H1 (cell line): ENCODE data around the gene CFAP157. TPM values are rescaled to one million over a fixed set of nuclear protein-coding genes. Genes with fewer than 3 reads are reported as not detected.

Source experiments
- CTCF ChIA-PET: fragments of 300-600 bp; sonication (Branson Sonifier 250); formaldehyde crosslinking; loops from one replicate; lab custom pipeline; 2021; ENCODE audit not compliant: partially characterized antibody; lab: Charles Lee
- POLR2A ChIA-PET: fragments of 300-600 bp; sonication (Branson Sonifier 250); formaldehyde crosslinking; loops from one replicate; lab custom pipeline; 2021; ENCODE audit warnings: inconsistent platforms; ENCODE audit not compliant: partially characterized antibody; lab: Charles Lee
- DNase-seq, 2 experiments: peaks; one replicate each; pipeline versions ENCODE4 v3.0.0 to v3.0.0-alpha.2; 2010 to 2022; ENCODE audit warnings: low spot score in 2 of 2, low read depth in 1 of 2, mixed read lengths in 1 of 2
- FAIRE-seq: peaks from 2 replicates; lab custom pipeline; 2011; peaks lifted over from hg19 to GRCh38; lab: Jason Lieb, UNC
- H2AFZ ChIP-seq: 2 replicates; pipeline ENCODE4 v1.8.1; 2012; ENCODE audit warnings: low read length, inconsistent platforms
- H2AK5ac ChIP-seq: 2 replicates; pipeline ENCODE4 v1.6.1; 2013; ENCODE audit warnings: low read depth, low read length
- H2BK120ac ChIP-seq: replicated peaks from 2 replicates; pipeline ENCODE3; 2013; ENCODE audit warnings: low read depth, low read length, inconsistent platforms
- H2BK12ac ChIP-seq: 2 replicates; pipeline ENCODE4 v1.6.1; 2013; ENCODE audit warnings: low read depth, low read length
- H2BK15ac ChIP-seq: 2 replicates; pipeline ENCODE4 v1.6.1; 2013; ENCODE audit warnings: low read length
- H2BK20ac ChIP-seq: 2 replicates; pipeline ENCODE4 v1.6.1; 2013; ENCODE audit warnings: low read length
- H2BK5ac ChIP-seq: 2 replicates; pipeline ENCODE4 v1.6.1; 2013; ENCODE audit warnings: low read depth, low read length
- H3K14ac ChIP-seq: 2 replicates; pipeline ENCODE4 v1.6.1; 2013; ENCODE audit warnings: inconsistent platforms; ENCODE audit not compliant: insufficient read length
- H3K18ac ChIP-seq: 2 replicates; pipeline ENCODE4 v1.6.1; 2013; ENCODE audit warnings: low read length; ENCODE audit errors: extremely low read depth
- H3K23ac ChIP-seq: 2 replicates; pipeline ENCODE4 v1.6.1; 2013; ENCODE audit warnings: inconsistent platforms; ENCODE audit not compliant: insufficient read length
- H3K23me2 ChIP-seq: 2 replicates; pipeline ENCODE4 v1.6.1; 2013; ENCODE audit warnings: low read depth, low read length
- H3K27ac ChIP-seq: 2 replicates; pipeline ENCODE4 v1.6.1; 2011; ENCODE audit warnings: low read depth, low read length, inconsistent platforms
- H3K27me3 ChIP-seq, 4 experiments: replicated peaks in 1 of 4; 1 replicate in 1 of 4; 2 replicates in 3 of 4; pipeline versions ENCODE4 v1.6.1 to v1.8.1; 2011 to 2013; ENCODE audit warnings: low read length in 3 of 4, mild to moderate bottlenecking in 3 of 4, inconsistent platforms in 2 of 4, mixed read lengths in 2 of 4, moderate library complexity in 1 of 4; ENCODE audit not compliant: control insufficient read depth in 3 of 4, insufficient read depth in 3 of 4; ENCODE audit errors: extremely low read depth in 1 of 4
- H3K36me3 ChIP-seq, 4 experiments: 2 replicates each; pipeline versions ENCODE4 v1.6.1 to v1.8.1; 2011 to 2013; ENCODE audit warnings: mild to moderate bottlenecking in 4 of 4, low read length in 3 of 4, moderate library complexity in 2 of 4, control low read depth in 1 of 4, inconsistent platforms in 1 of 4; ENCODE audit not compliant: insufficient read depth in 4 of 4, control insufficient read depth in 2 of 4
- H3K4ac ChIP-seq: replicated peaks from 2 replicates; pipeline ENCODE3; 2013; ENCODE audit warnings: low read length, low read depth, mixed read lengths, inconsistent platforms; ENCODE audit not compliant: insufficient read length
- H3K4me1 ChIP-seq, 4 experiments: replicated peaks in 1 of 4; 1 replicate in 1 of 4; 2 replicates in 3 of 4; pipeline versions ENCODE4 v1.6.1 to v1.8.1; 2011 to 2013; ENCODE audit warnings: low read length in 3 of 4, inconsistent platforms in 2 of 4, mixed read lengths in 1 of 4; ENCODE audit not compliant: insufficient read depth in 4 of 4, control insufficient read depth in 3 of 4
- H3K4me2 ChIP-seq, 2 experiments: 2 replicates each; pipeline versions ENCODE4 v1.6.1 to v1.8.1; 2011 to 2013; ENCODE audit warnings: low read depth in 2 of 2, low read length in 2 of 2, control low read depth in 1 of 2, inconsistent platforms in 1 of 2, mild to moderate bottlenecking in 1 of 2; ENCODE audit not compliant: insufficient read depth in 1 of 2
- H3K4me3 ChIP-seq, 4 experiments: fragments of 200-600, 300-600 bp in 1 of 4; sonication (generic), shearing (Covaris generic), sonication (Bioruptor Twin) in 1 of 4; 2 replicates each; pipeline versions ENCODE4 v1.5.1 to v1.8.1; 2011 to 2016; ENCODE audit warnings: low read length in 4 of 4, low read depth in 3 of 4, control low read depth in 2 of 4, inconsistent platforms in 2 of 4, mild to moderate bottlenecking in 2 of 4, mixed read lengths in 1 of 4, moderate library complexity in 1 of 4; ENCODE audit not compliant: insufficient read depth in 2 of 4; ENCODE audit errors: extremely low read depth in 1 of 4
- H3K56ac ChIP-seq: replicated peaks from 2 replicates; pipeline ENCODE3; 2013; ENCODE audit warnings: low read depth, mild to moderate bottlenecking, mixed read lengths, low read length, inconsistent platforms; ENCODE audit not compliant: insufficient read length
- H3K79me1 ChIP-seq: 2 replicates; pipeline ENCODE4 v1.6.1; 2013; ENCODE audit warnings: low read depth, low read length, control low read depth
- H3K79me2 ChIP-seq, 2 experiments: 2 replicates each; pipeline versions ENCODE4 v1.6.1 to v1.8.1; 2012 to 2013; ENCODE audit warnings: low read length in 2 of 2, mild to moderate bottlenecking in 2 of 2, inconsistent platforms in 1 of 2; ENCODE audit not compliant: insufficient read depth in 2 of 2, control insufficient read depth in 1 of 2
- H3K9ac ChIP-seq, 4 experiments: replicated peaks in 1 of 4; 1 replicate in 1 of 4; 2 replicates in 3 of 4; pipeline versions ENCODE4 v1.6.1 to v1.8.1; 2011 to 2013; ENCODE audit warnings: low read depth in 3 of 4, low read length in 3 of 4, control low read depth in 2 of 4, mild to moderate bottlenecking in 2 of 4, moderate library complexity in 2 of 4, inconsistent platforms in 1 of 4; ENCODE audit errors: extremely low read depth in 1 of 4
- H3K9me3 ChIP-seq, 2 experiments: 2 replicates each; pipeline versions ENCODE4 v1.6.1 to v1.8.1; 2012 to 2013; ENCODE audit warnings: mild to moderate bottlenecking in 2 of 2, moderate library complexity in 2 of 2, control low read depth in 1 of 2, inconsistent platforms in 1 of 2, low read depth in 1 of 2, low read length in 1 of 2, mixed read lengths in 1 of 2; ENCODE audit not compliant: insufficient read depth in 2 of 2
- H4K20me1 ChIP-seq, 2 experiments: replicated peaks in 1 of 2; 2 replicates each; pipeline versions ENCODE3 to v1.8.1; 2011 to 2013; ENCODE audit warnings: inconsistent platforms in 2 of 2, low read length in 2 of 2, mild to moderate bottlenecking in 1 of 2; ENCODE audit not compliant: insufficient read depth in 2 of 2, control insufficient read depth in 1 of 2
- H4K5ac ChIP-seq: 2 replicates; pipeline ENCODE4 v1.6.1; 2013; ENCODE audit warnings: low read length, low read depth, mixed read lengths, inconsistent platforms; ENCODE audit not compliant: insufficient read length
- H4K8ac ChIP-seq: 2 replicates; pipeline ENCODE4 v1.8.0; 2013; ENCODE audit warnings: mild to moderate bottlenecking, moderate library complexity, low read length, inconsistent platforms; ENCODE audit not compliant: insufficient read depth; ENCODE audit errors: extremely low read depth
- H4K91ac ChIP-seq: replicated peaks from 2 replicates; pipeline ENCODE3; 2013; ENCODE audit warnings: low read length, mixed read lengths, inconsistent platforms; ENCODE audit not compliant: insufficient read length
- ASH2L ChIP-seq: fragments of 200-600, 300-600 bp; sonication (generic); IDR thresholded peaks from one replicate; pipeline ENCODE4 v1.7.1; 2017; ENCODE audit warnings: low read length
- CHD1 ChIP-seq: IDR thresholded peaks from 2 replicates; pipeline ENCODE4 v1.6.1; 2012; ENCODE audit warnings: low read depth, low read length, improper control_type of control experiment
- CREB1 ChIP-seq: IDR thresholded peaks from 2 replicates; pipeline ENCODE4 v1.6.1; 2012; ENCODE audit warnings: inconsistent platforms
- EGR1 ChIP-seq: IDR thresholded peaks from 2 replicates; pipeline ENCODE4 v1.6.1; 2011; ENCODE audit warnings: low read depth, low read length, borderline replicate concordance
- EP300 ChIP-seq, 2 experiments: IDR thresholded peaks; 1 replicate in 1 of 2; 2 replicates in 1 of 2; pipeline ENCODE4 v1.6.1; 2011 to 2012; ENCODE audit warnings: low read depth in 2 of 2, low read length in 2 of 2, mild to moderate bottlenecking in 2 of 2, borderline replicate concordance in 1 of 2, inconsistent platforms in 1 of 2, moderate library complexity in 1 of 2
- HDAC6 ChIP-seq: IDR thresholded peaks from one replicate; pipeline ENCODE4 v1.7.1; 2012; ENCODE audit warnings: low read depth, mild to moderate bottlenecking, inconsistent platforms, low read length, moderate library complexity
- RAD21 ChIP-seq, 2 experiments: IDR thresholded peaks in 1 of 2; conservative IDR thresholded peaks in 1 of 2; 2 replicates each; pipeline ENCODE4 v1.6.1; 2011; ENCODE audit warnings: low read depth in 2 of 2, low read length in 2 of 2, improper control_type of control experiment in 1 of 2, inconsistent platforms in 1 of 2, mild to moderate bottlenecking in 1 of 2, moderate library complexity in 1 of 2
- WGBS, 2 experiments: shearing (Covaris generic) in 1 of 2; methylation state at CpG; one replicate each; pipeline versions ENCODE4 v1.1.6 to v1.1.7; 2013 to 2015; ENCODE audit warnings: low lambda C conversion rate in 2 of 2, mixed read lengths in 2 of 2, inconsistent platforms in 1 of 2, low coverage in 1 of 2, missing lambda C conversion rate in 1 of 2; ENCODE audit not compliant: insufficient replicate concordance in 2 of 2, insufficient coverage in 1 of 2, insufficient read length in 1 of 2; ENCODE audit errors: extremely low coverage in 1 of 2, missing lambda C conversion rate in 1 of 2; 5-methylcytosine and 5-hydroxymethylcytosine counted together
- polyA plus RNA-seq, 7 experiments: library from polyadenylated mRNA; depleted of rRNA in 3 of 7; stranded (reverse) in 5 of 7; unstranded in 2 of 7; fragments of >200 nt in 5 of 7; fragments of 200-250 nt in 2 of 7; gene quantifications; 1 replicate in 5 of 7; 2 replicates in 1 of 7; 4 replicates in 1 of 7; pipeline versions ENCODE4 v1.2.1 to v1.2.3, GENCODE V29; 2011 to 2013; ENCODE audit warnings: missing spikeins in 2 of 7, mixed read lengths in 2 of 7
- total RNA-seq: library from RNA; stranded (reverse); fragmentation: NEBNext Ultra II Directional; extraction: Animal tissue kit (Norgen Biotek cat#: 25700); gene quantifications from 2 replicates; pipeline ENCODE4 v1.2.1, GENCODE V29; 2021
- TF ChIP-seq, protein P1 (sequence below), 3 experiments: IDR thresholded peaks; 1 replicate in 2 of 3; 2 replicates in 1 of 3; pipeline versions ENCODE4 v1.5.1 to v1.6.1; 2011; ENCODE audit warnings: low read length in 3 of 3, mild to moderate bottlenecking in 3 of 3, inconsistent platforms in 2 of 3, low read depth in 1 of 3, moderate library complexity in 1 of 3; ENCODE audit not compliant: insufficient read depth in 1 of 3; ENCODE audit errors: control extremely low read depth in 1 of 3

Gene CFAP157
- total and polyA plus RNA-seq, 2 of the 8 experiments (the other 6 are each of a cell fraction or from before 2014, with no cell fraction given) = not detected

DNA sequence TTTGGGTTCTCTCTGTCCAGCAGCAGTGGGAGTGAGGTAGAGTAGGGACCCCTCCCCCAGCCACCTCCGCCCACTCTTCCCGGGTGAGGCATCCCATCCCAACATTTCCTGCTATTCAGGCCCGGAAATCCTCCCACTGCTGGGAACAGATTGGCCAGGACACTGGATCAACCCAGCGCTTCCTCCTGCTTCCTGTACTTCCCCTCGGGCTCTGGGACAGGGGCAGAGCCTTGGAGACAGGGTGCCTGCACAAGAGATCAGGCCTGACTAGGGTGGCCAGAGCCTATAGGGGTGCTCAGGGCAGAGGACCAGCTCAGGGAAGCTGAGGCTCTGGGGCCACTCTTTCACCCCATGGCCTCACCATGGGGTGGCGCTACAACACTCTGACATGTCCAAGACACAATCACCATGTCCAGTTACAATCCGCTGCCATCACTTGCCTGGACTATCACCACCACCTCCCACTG, 57.2 kb downstream of the CFAP157 start:
- H3K9ac ChIP-seq = no peak overlapping the region
- H3K27ac ChIP-seq = no peak overlapping the region
- no peak overlapping the region for H2BK120ac ChIP-seq
- H3K14ac ChIP-seq = no peak overlapping the region
- DNase-seq = peak in 1 of 2 experiments; percentile 85
- H2BK5ac ChIP-seq = peak overlapping the region; percentile 55; the same call in 1 of the 2 replicates
- no peak overlapping the region; the same call in 1 of the 2 replicates for H3K18ac ChIP-seq
- 0 out of 8 replicates have a peak overlapping the region, but pooled peaks of 1 of the 4 experiments have one; percentile 0 for H3K4me3 ChIP-seq
- no peak overlapping the region for H2BK20ac ChIP-seq
- peak overlapping the region; percentile 61; the same call in 1 of the 2 replicates for H2BK15ac ChIP-seq
- H3K56ac ChIP-seq = no peak overlapping the region
- H3K4me1 ChIP-seq = peaks cover 0 to 20% (median 14%) of the 10 kb centered on the region in 4 experiments; a peak in 6 of 7 replicates
- no peaks in the 10 kb centered on the region for H3K27me3 ChIP-seq
- ChIA-PET POLR2A (interaction anchor here (1.0 to 1.9 kb wide), 5 partner anchors 8 to 29 kb away, joined by 3 to 7 read pairs (median 6); partner anchors contain the start of gene CDK9), CTCF (interaction anchor here (0.5 to 14.6 kb wide), 27 partner anchors 9 to 259 kb away, joined by 3 to 227 read pairs (median 4); partner anchors contain the start of genes CDK9, ENG and SH2D3C)
- no peak overlapping the region for H2AFZ ChIP-seq
- no peak overlapping the region for H3K23ac ChIP-seq
- H3K79me1 ChIP-seq = no peaks in the 10 kb centered on the region
- H3K4me2 ChIP-seq = no peak overlapping the region; a peak in 1 of 4 replicates
- 67% methylated on average over 7 of the region's 7 CpGs; no CpG with 5 or more reads in 1 of the 2 experiments for WGBS, 2 experiments
- no peaks in the 10 kb centered on the region for H4K20me1 ChIP-seq
- H3K23me2 ChIP-seq = no peaks in the 10 kb centered on the region
- H2AK5ac ChIP-seq = no peak overlapping the region
- H3K4ac ChIP-seq = no peak overlapping the region
- TF ChIP-seq RAD21 (IDR thresholded peaks at IDR 0.05 in 1 of 2, conservative IDR thresholded peaks at IDR 0.05 in 1 of 2; ENCODE audit: low read depth in 2 of 2, low read length in 2 of 2) (peak; percentile 77 to 78), EP300 (IDR thresholded peaks at IDR 0.05; ENCODE audit: borderline replicate concordance in 1 of 2, low read depth in 2 of 2, low read length in 2 of 2) (no peak), HDAC6 (no peak), ASH2L (peak; percentile 28), CREB1 (0 out of 2 replicates have a peak, but pooled peaks have one; percentile 18), CHD1 (no peak), EGR1 (peak; percentile 80; the same call in 1 of the 2 replicates)
- TF ChIP-seq, protein P1, sequence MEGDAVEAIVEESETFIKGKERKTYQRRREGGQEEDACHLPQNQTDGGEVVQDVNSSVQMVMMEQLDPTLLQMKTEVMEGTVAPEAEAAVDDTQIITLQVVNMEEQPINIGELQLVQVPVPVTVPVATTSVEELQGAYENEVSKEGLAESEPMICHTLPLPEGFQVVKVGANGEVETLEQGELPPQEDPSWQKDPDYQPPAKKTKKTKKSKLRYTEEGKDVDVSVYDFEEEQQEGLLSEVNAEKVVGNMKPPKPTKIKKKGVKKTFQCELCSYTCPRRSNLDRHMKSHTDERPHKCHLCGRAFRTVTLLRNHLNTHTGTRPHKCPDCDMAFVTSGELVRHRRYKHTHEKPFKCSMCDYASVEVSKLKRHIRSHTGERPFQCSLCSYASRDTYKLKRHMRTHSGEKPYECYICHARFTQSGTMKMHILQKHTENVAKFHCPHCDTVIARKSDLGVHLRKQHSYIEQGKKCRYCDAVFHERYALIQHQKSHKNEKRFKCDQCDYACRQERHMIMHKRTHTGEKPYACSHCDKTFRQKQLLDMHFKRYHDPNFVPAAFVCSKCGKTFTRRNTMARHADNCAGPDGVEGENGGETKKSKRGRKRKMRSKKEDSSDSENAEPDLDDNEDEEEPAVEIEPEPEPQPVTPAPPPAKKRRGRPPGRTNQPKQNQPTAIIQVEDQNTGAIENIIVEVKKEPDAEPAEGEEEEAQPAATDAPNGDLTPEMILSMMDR (IDR thresholded peaks at IDR 0.05; ENCODE audit: control extremely low read depth in 1 of 3, insufficient read depth in 1 of 3, low read depth in 1 of 3, low read length in 3 of 3) = peak; percentile 76 to 89 (median 77)
- H4K91ac ChIP-seq = no peak overlapping the region
- H3K79me2 ChIP-seq = no peaks in the 10 kb centered on the region
- H2BK12ac ChIP-seq = no peak overlapping the region
- H4K5ac ChIP-seq = no peak overlapping the region
- H4K8ac ChIP-seq = no peak overlapping the region
- H3K9me3 ChIP-seq = no peaks in the 10 kb centered on the region
- no peak for FAIRE-seq
- H3K36me3 ChIP-seq = no peaks in the 10 kb centered on the region
